Esophagus squamous epithelium (tissue), 5 donors: ENCODE data around the gene MRPL52. TPM values are rescaled to one million over a fixed set of nuclear protein-coding genes. Genes with fewer than 3 reads are reported as not detected.
A peak's percentile ranks its signal among the peaks of the same experiment; 100 is the strongest.
"Not testable (repeated sequence)": the region's sequence is repeated elsewhere in the genome, so short reads cannot be mapped to it uniquely, and the experiment has no call there.

Source experiments
- DNase-seq: peaks from one replicate; lab custom pipeline; 2025; lab: John Stamatoyannopoulos, UW
- H3K27ac ChIP-seq, 4 donors: fragments of 200-600 bp; sonication (generic); one replicate each; pipeline ENCODE4 v1.5.1; 2016 to 2019; ENCODE audit warnings: mild to moderate bottlenecking in 1 of 4
- H3K27me3 ChIP-seq, 4 donors: fragments of 200-600 bp; sonication (generic); 1 replicate in 3 of 4; 2 replicates in 1 of 4; pipeline versions ENCODE4 v1.5.1 to v1.6.0; 2017 to 2021; ENCODE audit warnings: antibody characterized with exemption in 1 of 4
- H3K36me3 ChIP-seq, 3 donors: fragments of 200-600 bp; sonication (generic); one replicate each; pipeline ENCODE4 v1.5.1; 2016 to 2019
- H3K4me1 ChIP-seq, 3 donors: fragments of 200-600 bp; sonication (generic); one replicate each; pipeline ENCODE4 v1.5.1; 2017 to 2019
- H3K4me3 ChIP-seq, 4 donors: fragments of 200-600 bp; sonication (generic); 1 replicate in 3 of 4; 2 replicates in 1 of 4; pipeline ENCODE4 v1.5.1; 2016 to 2019; ENCODE audit warnings: mild to moderate bottlenecking in 2 of 4, moderate library complexity in 1 of 4
- H3K9me3 ChIP-seq, 3 donors: fragments of 200-600 bp; sonication (generic); one replicate each; pipeline ENCODE4 v1.5.1; 2016 to 2019
- POLR2A ChIP-seq, 4 donors: fragments of 450-650 bp; IDR thresholded peaks; one replicate each; pipeline ENCODE4 v1.6.1; 2017; ENCODE audit warnings: antibody characterized with exemption in 4 of 4, mild to moderate bottlenecking in 4 of 4, moderate library complexity in 3 of 4
- WGBS, 2 donors: methylation state at CpG; one replicate each; pipeline ENCODE4 v1.1.5; 2018; 5-methylcytosine and 5-hydroxymethylcytosine counted together
- intact Hi-C: fragments of 100-400 bp; cut with DNase I; formaldehyde crosslinking; loops from one replicate; pipeline ENCODE4 v1.15.0; 2022
- total RNA-seq, 4 donors: library from RNA; depleted of rRNA; stranded (reverse); fragments of >200 nt; gene quantifications; one replicate each; pipeline ENCODE4 v1.1.0, GENCODE V29; 2016
- TF ChIP-seq, protein P1 (sequence below), 6 experiments: fragments of 450-650 bp in 4 of 6; fragments of 200-600 bp in 2 of 6; sonication (generic) in 2 of 6; IDR thresholded peaks; one replicate each; pipeline ENCODE4 v1.5.1; 2016 to 2019; ENCODE audit warnings: antibody characterized with exemption in 6 of 6, mild to moderate bottlenecking in 4 of 6, moderate library complexity in 4 of 6
- donor health status: DM: yes; HTN: yes; CAD: no.

Gene MRPL52
- total RNA-seq, 4 donors from 2014 or later: 32.8 to 142 (median 82.1) TPM

DNA sequence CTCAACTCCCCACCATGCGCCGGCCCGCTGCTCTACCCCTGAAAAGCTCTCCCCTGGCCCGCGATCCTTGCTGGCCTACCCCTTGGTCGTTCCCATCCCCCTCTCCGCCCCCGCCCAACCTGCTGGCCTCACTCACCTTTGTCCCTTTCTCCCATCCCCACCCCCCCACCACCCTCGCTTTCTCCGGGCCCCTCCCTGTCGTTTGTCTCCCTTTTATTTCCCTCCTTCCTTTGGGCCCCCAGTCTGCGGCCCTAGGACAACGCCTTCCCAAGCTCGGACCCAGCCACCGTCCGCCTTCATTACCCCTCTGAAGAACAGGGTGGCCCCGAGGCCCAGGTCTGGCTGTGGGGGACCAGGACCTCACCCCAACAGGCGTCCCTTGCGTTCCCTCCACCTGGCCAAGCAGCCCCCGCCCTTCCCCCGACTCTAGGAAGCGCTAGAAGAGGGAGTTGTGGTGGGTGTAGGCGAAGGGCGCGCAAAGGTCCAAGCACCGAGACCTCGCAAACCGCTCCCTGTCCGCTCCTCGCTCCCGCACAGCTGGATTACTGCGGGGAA lies 7.6 kb upstream of the MRPL52 start:
- intact Hi-C loops: no loop called here
- H3K27me3 ChIP-seq: peaks cover 0 to 4% (median 0%) of the 10 kb centered on the region in 4 donors
- TF ChIP-seq, protein P1, sequence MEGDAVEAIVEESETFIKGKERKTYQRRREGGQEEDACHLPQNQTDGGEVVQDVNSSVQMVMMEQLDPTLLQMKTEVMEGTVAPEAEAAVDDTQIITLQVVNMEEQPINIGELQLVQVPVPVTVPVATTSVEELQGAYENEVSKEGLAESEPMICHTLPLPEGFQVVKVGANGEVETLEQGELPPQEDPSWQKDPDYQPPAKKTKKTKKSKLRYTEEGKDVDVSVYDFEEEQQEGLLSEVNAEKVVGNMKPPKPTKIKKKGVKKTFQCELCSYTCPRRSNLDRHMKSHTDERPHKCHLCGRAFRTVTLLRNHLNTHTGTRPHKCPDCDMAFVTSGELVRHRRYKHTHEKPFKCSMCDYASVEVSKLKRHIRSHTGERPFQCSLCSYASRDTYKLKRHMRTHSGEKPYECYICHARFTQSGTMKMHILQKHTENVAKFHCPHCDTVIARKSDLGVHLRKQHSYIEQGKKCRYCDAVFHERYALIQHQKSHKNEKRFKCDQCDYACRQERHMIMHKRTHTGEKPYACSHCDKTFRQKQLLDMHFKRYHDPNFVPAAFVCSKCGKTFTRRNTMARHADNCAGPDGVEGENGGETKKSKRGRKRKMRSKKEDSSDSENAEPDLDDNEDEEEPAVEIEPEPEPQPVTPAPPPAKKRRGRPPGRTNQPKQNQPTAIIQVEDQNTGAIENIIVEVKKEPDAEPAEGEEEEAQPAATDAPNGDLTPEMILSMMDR (IDR thresholded peaks at IDR 0.05): no peak
- TF ChIP-seq POLR2A (IDR thresholded peaks at IDR 0.05): no peak
- H3K27ac ChIP-seq: peak overlapping the region; percentile 34 to 91 (median 78)
- no peak for DNase-seq
- peak overlapping the region; percentile 17 to 74 (median 46) for H3K4me3 ChIP-seq
- no peaks in the 10 kb centered on the region for H3K9me3 ChIP-seq
- 66 to 69% methylated on average over 16 to 25 of the region's 32 CpGs for WGBS, 2 donors
- peaks cover 6 to 64% (median 25%) of the 10 kb centered on the region in 3 donors for H3K4me1 ChIP-seq
- no peaks in the 10 kb centered on the region for H3K36me3 ChIP-seq

DNA sequence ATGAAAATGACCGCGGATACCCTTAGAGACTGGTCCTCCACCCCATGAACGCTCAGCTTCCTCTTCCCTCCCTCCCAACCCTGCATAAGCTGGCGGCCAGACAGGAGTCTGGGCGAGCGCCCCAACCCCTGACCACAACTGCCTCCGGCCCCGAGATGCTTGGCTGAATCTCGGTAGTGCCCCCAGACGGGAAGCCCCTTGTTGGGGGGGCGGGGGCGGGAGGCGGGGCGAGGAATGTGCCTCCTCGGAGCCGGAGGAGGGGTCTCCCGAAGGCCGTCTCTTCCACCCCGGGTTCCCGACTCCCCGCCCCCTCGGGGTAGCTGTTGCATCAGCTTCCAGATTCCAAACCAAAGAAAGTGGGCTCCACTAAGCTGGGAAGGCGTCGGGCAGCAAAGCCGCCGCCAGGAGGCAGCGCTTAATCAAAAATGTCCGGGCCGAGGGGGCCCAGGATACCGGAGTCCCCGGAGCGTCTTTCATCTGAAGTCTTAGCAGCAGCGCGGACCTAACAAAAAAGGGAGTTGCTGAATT lies 7.1 kb upstream of the MRPL52 start:
- intact Hi-C loops: no loop called here
- Histone ChIP-seq H3K27ac (peak overlapping the region; percentile 34 to 91 (median 78)), H3K9me3 (no peaks in the 10 kb centered on the region), H3K36me3 (no peaks in the 10 kb centered on the region), H3K4me3 (peak overlapping the region; percentile 17 to 74 (median 46)), H3K27me3 (peaks cover 0 to 4% (median 0%) of the 10 kb centered on the region in 4 donors), H3K4me1 (peaks cover 6 to 61% (median 22%) of the 10 kb centered on the region in 3 donors)
- TF ChIP-seq POLR2A (IDR thresholded peaks at IDR 0.05): no peak
- TF ChIP-seq, protein P1 (IDR thresholded peaks at IDR 0.05): peak; percentile 70 to 90 (median 84)
- DNase-seq: no peak
- 0 to 2% methylated on average over 15 of the region's 34 CpGs for WGBS, 2 donors

DNA sequence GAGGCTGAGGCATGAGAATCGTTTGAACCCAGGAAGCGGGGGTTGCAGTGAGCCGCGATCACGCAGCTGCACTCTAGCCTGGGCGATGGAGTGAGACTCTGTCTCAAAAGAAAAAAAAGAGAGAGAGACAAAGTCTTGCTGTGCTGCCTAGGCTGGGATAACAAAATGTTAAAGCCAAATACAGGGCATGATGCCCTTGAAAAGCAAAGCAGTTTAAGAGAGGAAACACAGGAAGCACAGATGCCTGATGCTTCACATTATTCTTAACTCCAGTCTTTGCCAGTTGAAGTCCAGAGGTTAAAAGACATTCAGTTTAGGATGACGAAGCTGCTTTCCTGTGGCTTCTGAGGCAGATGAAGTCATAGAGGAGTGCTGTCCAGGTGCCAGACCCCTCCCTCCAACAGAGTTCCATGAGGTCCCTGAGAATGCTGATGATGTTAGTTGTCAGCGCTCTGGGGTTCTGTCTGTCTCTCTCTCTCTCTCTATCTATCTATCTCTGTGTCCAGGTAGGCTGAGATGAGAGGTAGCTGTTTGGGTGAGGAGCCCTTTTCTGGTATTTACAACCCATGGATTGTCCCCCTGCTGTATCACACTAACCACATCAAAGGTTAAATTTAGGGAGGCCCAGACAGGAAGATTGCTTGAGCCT lies 4.9 kb upstream of the MRPL52 start:
- TF ChIP-seq POLR2A (IDR thresholded peaks at IDR 0.05): no peak
- TF ChIP-seq, protein P1 (IDR thresholded peaks at IDR 0.05): no peak
- no peak for DNase-seq
- Histone ChIP-seq H3K36me3 (no peaks in the 10 kb centered on the region), H3K4me3 (no peak overlapping the region), H3K9me3 (no peaks in the 10 kb centered on the region), H3K27ac (no peak overlapping the region), H3K4me1 (peaks cover 6 to 44% (median 10%) of the 10 kb centered on the region in 3 donors), H3K27me3 (no peaks in the 10 kb centered on the region)
- WGBS, 2 donors: 62 to 65% methylated on average over 8 of the region's 8 CpGs
- intact Hi-C loops: no loop called here

DNA sequence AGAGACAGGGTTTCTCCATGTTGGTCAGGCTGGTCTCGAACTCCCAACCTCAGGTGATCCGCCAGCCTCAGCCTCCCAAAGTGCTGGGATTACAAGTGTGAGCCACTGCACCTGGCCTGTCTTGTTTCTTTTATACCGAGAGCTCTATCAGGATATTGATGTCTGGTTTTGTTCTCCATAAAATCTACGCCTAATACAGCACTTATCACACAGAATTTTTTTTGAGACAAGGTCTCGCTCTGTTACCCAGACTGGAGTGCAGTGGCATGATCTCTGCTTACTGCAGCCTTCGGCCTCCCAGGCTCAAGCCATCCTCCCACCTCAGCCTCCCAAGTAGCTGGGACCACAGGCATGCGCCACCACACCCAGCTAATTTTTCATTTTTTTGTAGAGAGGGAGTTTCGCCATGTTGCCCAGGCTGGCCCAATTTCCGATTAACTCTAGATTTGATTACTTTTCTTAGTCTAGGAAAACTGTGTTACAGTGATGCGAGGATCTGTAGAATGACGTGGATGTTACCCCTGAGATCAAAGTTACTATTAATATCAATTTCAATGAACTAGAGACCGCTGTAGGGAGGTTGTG lies 519 bp upstream of the MRPL52 start:
- Histone ChIP-seq H3K4me3 (peak overlapping the region; percentile 61 to 90 (median 78)), H3K27ac (peak overlapping the region; percentile 83 to 91 (median 87)), H3K4me1 (peaks cover 10 to 34% (median 11%) of the 10 kb centered on the region in 3 donors), H3K36me3 (peaks cover 0 to 30% (median 0%) of the 10 kb centered on the region in 3 donors)
- 80 to 81% methylated on average over 12 of the region's 12 CpGs for WGBS, 2 donors
- H3K9me3 ChIP-seq, DNase-seq, intact Hi-C loops, H3K27me3 ChIP-seq: not testable (repeated sequence)

DNA sequence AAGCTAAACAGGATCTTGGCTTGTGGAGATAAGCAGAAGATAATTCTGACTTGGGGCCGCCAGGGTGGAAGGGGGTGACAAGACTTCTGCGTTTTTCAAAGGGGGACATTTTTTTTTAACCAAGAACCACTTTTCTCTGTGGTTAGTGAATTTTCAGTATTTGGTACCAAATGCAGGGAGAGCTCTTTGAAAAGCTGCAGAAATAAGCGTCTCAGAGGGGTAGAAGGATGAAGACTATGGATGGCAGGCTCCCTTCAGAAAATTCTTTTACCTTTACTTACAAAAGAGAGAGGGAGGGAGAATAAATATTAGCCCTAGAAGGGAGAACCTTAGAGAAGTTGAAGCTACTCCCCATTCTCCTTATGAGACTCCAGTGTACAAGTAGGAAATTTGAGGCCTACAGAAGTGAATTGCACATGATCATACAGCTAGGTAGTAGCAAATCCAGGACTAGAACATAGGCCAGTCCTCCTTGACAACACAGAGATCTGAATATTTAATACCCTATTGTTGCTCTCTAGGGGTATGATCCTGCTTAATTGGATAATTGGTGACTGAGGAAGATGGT lies 840 bp downstream of the MRPL52 start:
- TF ChIP-seq, protein P1 (IDR thresholded peaks at IDR 0.05): no peak
- no peak for TF ChIP-seq POLR2A (IDR thresholded peaks at IDR 0.05)
- Histone ChIP-seq H3K4me3 (peak overlapping the region; percentile 61 to 90 (median 78)), H3K27me3 (no peaks in the 10 kb centered on the region), H3K4me1 (peaks cover 6 to 27% (median 11%) of the 10 kb centered on the region in 3 donors), H3K36me3 (peaks cover 0 to 41% (median 0%) of the 10 kb centered on the region in 3 donors), H3K27ac (peak overlapping the region in 3 of 4 donors; percentile 83 to 91 (median 88)), H3K9me3 (no peaks in the 10 kb centered on the region)
- WGBS, 2 donors: 15% methylated on average over 3 of the region's 3 CpGs
- intact Hi-C loops: loop anchor here (10.0 kb wide), 1 partner anchor 236 kb away; the partner anchor contains the start of gene ABHD4
- no peak for DNase-seq
